K562 (cell line): ENCODE results near the gene NINJ1. TPM values are rescaled to one million over a fixed set of nuclear protein-coding genes. Genes with fewer than 3 reads are reported as not detected.

Experiments used
- CREBBP ChIP-seq: IDR thresholded peaks from one replicate; pipeline ENCODE4 v1.6.1; 2012; ENCODE audit warnings: low read depth, mild to moderate bottlenecking, control low read depth, inconsistent platforms, low read length
- CUX1 ChIP-seq: fragments of 200-800 bp; sonication (Bioruptor generic); IDR thresholded peaks from 2 replicates; pipeline ENCODE4 v1.6.1; 2016; ENCODE audit warnings: missing genetic modification characterization, missing compliant biosample characterization
- ESRRA ChIP-seq: fragments of 450-650 bp; IDR thresholded peaks from 2 replicates; pipeline ENCODE4 v1.6.1; 2014; ENCODE audit warnings: low read depth, mild to moderate bottlenecking, moderate library complexity, borderline replicate concordance
- GABPB1 ChIP-seq: sonication (generic); formaldehyde crosslinking; IDR thresholded peaks from 2 replicates; pipeline ENCODE4 v1.8.0; 2022; ENCODE audit warnings: mild to moderate bottlenecking, missing genetic modification reagents
- KDM2B ChIP-seq: fragments of 250-450 bp; sonication (Bioruptor Pico); IDR thresholded peaks from 2 replicates; pipeline ENCODE4 v1.8.0; 2021; ENCODE audit warnings: mild to moderate bottlenecking, moderate library complexity
- MTF1 ChIP-seq: fragments of 250-450 bp; sonication (Bioruptor Pico); IDR thresholded peaks from 2 replicates; pipeline ENCODE4 v1.9.0; 2021; ENCODE audit warnings: moderate library complexity, mild to moderate bottlenecking, inconsistent platforms, borderline replicate concordance
- NCOR1 ChIP-seq: fragments of 450-650 bp; IDR thresholded peaks from 2 replicates; pipeline ENCODE4 v1.6.1; 2016; ENCODE audit warnings: mild to moderate bottlenecking, moderate library complexity
- PHB2 ChIP-seq: fragments of 450-650 bp; IDR thresholded peaks from 2 replicates; pipeline ENCODE4 v1.6.1; 2017; ENCODE audit warnings: low read depth
- PKNOX1 ChIP-seq: fragments of 450-650 bp; IDR thresholded peaks from 2 replicates; pipeline ENCODE4 v1.6.1; 2016
- RBM14 ChIP-seq: fragments of 200-400 bp; formaldehyde crosslinking; IDR thresholded peaks from 2 replicates; pipeline ENCODE4 v1.6.1; 2018; ENCODE audit warnings: low read depth, mild to moderate bottlenecking, low read length, moderate library complexity, borderline replicate concordance; ENCODE audit not compliant: insufficient read depth
- THAP7 ChIP-seq: fragments of 250-450 bp; sonication (Bioruptor Pico); IDR thresholded peaks from 2 replicates; pipeline ENCODE4 v1.5.0; 2021
- TSC22D4 ChIP-seq: fragments of 450-650 bp; IDR thresholded peaks from 2 replicates; pipeline ENCODE4 v1.6.1; 2016; ENCODE audit warnings: missing genetic modification characterization, missing biosample characterization, control low read depth
- ZNF121 ChIP-seq: sonication (generic); formaldehyde crosslinking; conservative IDR thresholded peaks from 2 replicates; pipeline ENCODE4 v1.8.0; 2022; ENCODE audit warnings: missing genetic modification reagents
- ZNF134 ChIP-seq: fragments of 250-450 bp; sonication (Bioruptor Pico); conservative IDR thresholded peaks from 2 replicates; pipeline ENCODE4 v1.4.0; 2020
- ZNF592 ChIP-seq: fragments of 450-650 bp; IDR thresholded peaks from 2 replicates; pipeline ENCODE4 v1.6.1; 2017; ENCODE audit warnings: antibody characterized with exemption, mild to moderate bottlenecking
- ZNF766 ChIP-seq: fragments of 200-800 bp; sonication (Bioruptor generic); conservative IDR thresholded peaks from 2 replicates; pipeline ENCODE4 v1.6.1; 2016; ENCODE audit warnings: missing genetic modification characterization, missing compliant biosample characterization
- polyA plus RNA-seq, 8 experiments: library from polyadenylated mRNA; depleted of rRNA in 4 of 8; stranded (reverse) in 5 of 8; unstranded in 3 of 8; fragments of >200 nt; fragmentation: Nextera tagmentation in 2 of 8; fragmentation: Illumina TruSeq in 1 of 8; extraction: Ambion mirVana in 2 of 8; extraction: Trizol in 1 of 8; gene quantifications; 2 replicates each; pipeline versions ENCODE4 v1.2.1 to v1.2.3, GENCODE V29; 2011 to 2014; ENCODE audit warnings: inconsistent platforms in 1 of 8, missing spikeins in 1 of 8
- total RNA-seq, 7 experiments: library from RNA; depleted of rRNA in 6 of 7; stranded (reverse); fragments of >200 nt in 6 of 7; fragmentation: Illumina TruSeq in 2 of 7; extraction: Trizol in 2 of 7; gene quantifications; 2 replicates each; pipeline versions ENCODE4 v1.2.1 to v1.2.3, GENCODE V29; 2011 to 2021; ENCODE audit warnings: low replicate concordance in 1 of 7

The NINJ1 gene
- total and polyA plus RNA-seq, 9 of the 15 experiments (the other 6 are each of a cell fraction or from before 2014, with no cell fraction given) = 0.13 to 8.4 (median 4.9) TPM

GRCh38 chr9:93116072-93116961, 17.7 kb downstream of the NINJ1 start (continued):
- no peak for TF ChIP-seq PKNOX1
- TF ChIP-seq TSC22D4 (tag) = no peak
- TF ChIP-seq GABPB1 (CRISPR knock-in tag) = 0 out of 2 replicates have a peak, but pooled peaks have one; percentile 23
- TF ChIP-seq ESRRA = no peak
- no peak for TF ChIP-seq NCOR1
- no peak for TF ChIP-seq THAP7
- peak; percentile 63; the same call in 1 of the 2 replicates for TF ChIP-seq ZNF592
- TF ChIP-seq ZNF766 (CRISPR knock-in tag) = peak; percentile 62; the same call in 1 of the 2 replicates
- no peak for TF ChIP-seq MTF1 (CRISPR knock-in tag)
- no peak for TF ChIP-seq CREBBP
- TF ChIP-seq KDM2B (CRISPR knock-in tag) = no peak
- TF ChIP-seq CUX1 = no peak
- 0 out of 2 replicates have a peak, but pooled peaks have one; percentile 22 for TF ChIP-seq ZNF134 (CRISPR knock-in tag)
- no peak for TF ChIP-seq RBM14
- TF ChIP-seq PHB2 = no peak
- no peak for TF ChIP-seq ZNF121
